GM12892 (cell line): ENCODE measurements around the gene PPM1H.

Source experiments
- POLR2A ChIP-seq: IDR thresholded peaks from 2 replicates; pipeline ENCODE4 v1.6.1; 2011; ENCODE audit warnings: low read depth, low read length, control low read depth
- POLR2AphosphoS5 ChIP-seq: IDR thresholded peaks from 2 replicates; pipeline ENCODE4 v1.6.1; 2011; ENCODE audit warnings: low read depth, low read length, control low read depth
- TAF1 ChIP-seq: IDR thresholded peaks from 2 replicates; pipeline ENCODE4 v1.6.1; 2011; ENCODE audit warnings: low read depth, mild to moderate bottlenecking, control low read depth, low read length, borderline replicate concordance

GRCh38 chr12:62776997-62777396, 158.0 kb downstream of the PPM1H start:
- TF ChIP-seq POLR2A (no peak), POLR2AphosphoS5 (no peak), TAF1 (no peak)
